ENCODE data around the gene KLHL29. TPM values are rescaled to one million over a fixed set of nuclear protein-coding genes. Genes with fewer than 3 reads are reported as not detected.

Gene KLHL29
- total RNA-seq, 1 experiment from 2014 or later = 43.1 TPM

DNA sequence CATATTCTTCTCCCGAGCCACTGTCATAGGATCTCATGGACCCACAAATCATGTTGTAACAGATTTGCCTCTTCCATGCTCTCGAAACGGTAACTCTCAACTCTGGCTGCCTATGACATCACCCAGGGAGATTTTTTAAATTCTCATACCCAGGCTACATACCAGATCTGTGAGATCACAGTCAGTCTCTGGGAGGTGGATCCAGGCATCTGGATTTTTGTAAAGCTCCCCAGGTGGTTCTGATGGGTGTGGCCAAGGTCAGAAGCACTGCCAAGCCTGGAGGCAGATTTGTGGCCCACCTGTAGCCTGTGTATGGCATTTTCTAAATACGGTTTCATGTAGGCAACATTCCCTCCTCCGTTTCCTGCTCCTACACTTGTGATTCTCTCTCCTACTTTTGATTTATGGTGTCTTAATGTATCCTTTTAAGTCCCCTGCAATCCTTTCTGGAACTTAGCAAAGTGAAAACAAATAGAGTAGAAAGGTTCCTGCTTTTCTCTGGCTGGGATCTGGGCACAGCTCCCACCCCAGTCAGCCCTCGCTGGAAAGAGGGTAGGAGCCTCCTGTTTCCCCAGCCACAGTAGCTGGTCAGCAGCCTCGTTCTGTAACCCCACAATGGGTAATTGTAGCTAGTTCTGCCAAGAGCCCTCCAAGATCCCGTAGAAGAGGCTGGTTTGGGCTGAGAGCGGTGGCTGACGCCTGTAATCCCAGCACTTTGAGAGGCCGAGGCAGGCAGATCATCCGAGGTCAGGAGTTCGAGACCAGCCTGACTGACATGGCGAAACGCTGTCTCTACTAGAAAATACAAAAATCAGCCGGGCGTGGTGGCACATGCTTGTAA is 96.2 kb downstream of the KLHL29 start:
- CTCF ChIA-PET = no interaction called here

DNA sequence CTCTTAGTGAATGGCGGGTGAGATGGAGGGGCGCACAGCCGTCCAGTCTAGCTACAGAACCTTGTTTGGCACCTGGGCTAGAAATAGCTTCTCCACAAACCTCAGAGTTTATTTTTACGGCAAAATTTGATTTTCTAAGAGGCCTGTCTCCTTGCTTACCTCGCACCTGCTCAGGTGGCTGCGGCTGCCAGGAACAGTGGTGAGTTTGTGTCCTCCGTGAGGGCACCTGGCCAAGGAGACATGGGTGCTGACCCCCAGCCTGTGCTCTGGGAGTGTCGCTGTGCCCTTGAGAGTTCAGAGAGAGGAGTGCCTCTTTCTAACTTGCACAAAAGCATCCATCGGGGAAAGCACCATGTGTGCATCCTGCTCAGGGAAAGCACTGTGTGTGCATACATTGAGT is 97.2 kb downstream of the KLHL29 start:
- no peak overlapping the region for H3K4me3 Mint-ChIP-seq (ENCODE audit: unreplicated experiment)
- no peak overlapping the region for H3K27ac Mint-ChIP-seq (ENCODE audit: low read depth, unreplicated experiment)
- intact Hi-C loops (cut with micrococcal nuclease) = loop anchor here (10.0 kb wide), 1 partner anchor 97 kb away; the partner anchor contains the start of gene KLHL29
- POLR2A ChIA-PET = interaction anchor here (1.3 kb wide), 1 partner anchor 16 kb away, joined by 3 read pairs; no protein-coding TSS in a partner anchor
- no peaks in the 10 kb centered on the region for H3K9me3 Mint-ChIP-seq (ENCODE audit: unreplicated experiment)
- TF ChIP-seq, protein P1, sequence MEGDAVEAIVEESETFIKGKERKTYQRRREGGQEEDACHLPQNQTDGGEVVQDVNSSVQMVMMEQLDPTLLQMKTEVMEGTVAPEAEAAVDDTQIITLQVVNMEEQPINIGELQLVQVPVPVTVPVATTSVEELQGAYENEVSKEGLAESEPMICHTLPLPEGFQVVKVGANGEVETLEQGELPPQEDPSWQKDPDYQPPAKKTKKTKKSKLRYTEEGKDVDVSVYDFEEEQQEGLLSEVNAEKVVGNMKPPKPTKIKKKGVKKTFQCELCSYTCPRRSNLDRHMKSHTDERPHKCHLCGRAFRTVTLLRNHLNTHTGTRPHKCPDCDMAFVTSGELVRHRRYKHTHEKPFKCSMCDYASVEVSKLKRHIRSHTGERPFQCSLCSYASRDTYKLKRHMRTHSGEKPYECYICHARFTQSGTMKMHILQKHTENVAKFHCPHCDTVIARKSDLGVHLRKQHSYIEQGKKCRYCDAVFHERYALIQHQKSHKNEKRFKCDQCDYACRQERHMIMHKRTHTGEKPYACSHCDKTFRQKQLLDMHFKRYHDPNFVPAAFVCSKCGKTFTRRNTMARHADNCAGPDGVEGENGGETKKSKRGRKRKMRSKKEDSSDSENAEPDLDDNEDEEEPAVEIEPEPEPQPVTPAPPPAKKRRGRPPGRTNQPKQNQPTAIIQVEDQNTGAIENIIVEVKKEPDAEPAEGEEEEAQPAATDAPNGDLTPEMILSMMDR (IDR thresholded peaks at IDR 0.05; ENCODE audit: unreplicated experiment) = no peak
- no peak for DNase-seq (ENCODE audit: unreplicated experiment)
- peaks cover 19% of the 10 kb centered on the region for H3K4me1 Mint-ChIP-seq (ENCODE audit: insufficient read depth, unreplicated experiment)
- no peaks in the 10 kb centered on the region for H3K27me3 Mint-ChIP-seq (ENCODE audit: insufficient read depth, unreplicated experiment)
- BruUV-seq (replicated peaks) = no TSS peak
- H3K36me3 Mint-ChIP-seq (ENCODE audit: insufficient read depth, unreplicated experiment) = peaks cover 14% of the 10 kb centered on the region
- CTCF ChIA-PET = interaction anchor here (0.5 kb wide), 1 partner anchor 22 kb away, joined by 3 read pairs; no protein-coding TSS in a partner anchor

More for the DNA sequence above, 96.2 kb downstream of the KLHL29 start:
- peak; percentile 73 for DNase-seq (ENCODE audit: unreplicated experiment)
- Mint-ChIP-seq H3K4me3 (ENCODE audit: unreplicated experiment) (peak overlapping the region; percentile 8), H3K27me3 (ENCODE audit: insufficient read depth, unreplicated experiment) (no peaks in the 10 kb centered on the region), H3K9me3 (ENCODE audit: unreplicated experiment) (no peaks in the 10 kb centered on the region), H3K36me3 (ENCODE audit: insufficient read depth, unreplicated experiment) (peaks cover 19% of the 10 kb centered on the region), H3K4me1 (ENCODE audit: insufficient read depth, unreplicated experiment) (peaks cover 19% of the 10 kb centered on the region), H3K27ac (ENCODE audit: low read depth, unreplicated experiment) (peak overlapping the region; percentile 11)
- no TSS peak for BruUV-seq (replicated peaks)
- intact Hi-C loops (cut with micrococcal nuclease) = loop anchor here (10.0 kb wide), 1 partner anchor 96 kb away; the partner anchor contains the start of gene KLHL29
- TF ChIP-seq, protein P1 (IDR thresholded peaks at IDR 0.05; ENCODE audit: unreplicated experiment) = no peak
- POLR2A ChIA-PET = interaction anchor here (0.6 to 1.3 kb wide), 2 partner anchors 17 to 87 kb away, joined by 3 read pairs; no protein-coding TSS in a partner anchor

DNA sequence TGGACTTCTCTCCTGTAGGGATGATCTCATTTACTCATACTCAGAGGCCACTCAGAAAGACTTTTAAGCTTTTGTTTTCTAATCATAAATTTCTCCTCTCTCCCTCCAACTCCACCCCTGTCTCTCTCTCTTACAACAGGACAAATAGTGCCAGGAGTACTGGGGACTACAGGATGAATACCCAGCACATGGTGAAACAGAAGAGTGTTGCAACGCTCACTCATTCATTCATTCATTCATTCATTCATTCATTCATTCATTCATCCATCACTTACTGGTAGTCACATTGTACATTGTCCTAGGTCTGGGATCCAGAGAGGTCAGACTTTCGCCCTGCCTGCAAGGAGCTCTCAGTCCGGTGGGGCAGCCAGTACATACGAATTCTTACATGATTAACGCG is 97.6 kb downstream of the KLHL29 start:
- peaks cover 14% of the 10 kb centered on the region for H3K36me3 Mint-ChIP-seq (ENCODE audit: insufficient read depth, unreplicated experiment)
- H3K4me1 Mint-ChIP-seq (ENCODE audit: insufficient read depth, unreplicated experiment) = peaks cover 19% of the 10 kb centered on the region
- ChIA-PET CTCF (interaction anchor here (0.5 to 1.1 kb wide), 3 partner anchors 22 to 55 kb away, joined by 3 to 4 read pairs (median 3); no protein-coding TSS in a partner anchor), POLR2A (interaction anchor here (1.3 kb wide), 1 partner anchor 15 kb away, joined by 3 read pairs; no protein-coding TSS in a partner anchor)
- H3K27ac Mint-ChIP-seq (ENCODE audit: low read depth, unreplicated experiment) = no peak overlapping the region
- no peaks in the 10 kb centered on the region for H3K27me3 Mint-ChIP-seq (ENCODE audit: insufficient read depth, unreplicated experiment)
- TF ChIP-seq, protein P1 (IDR thresholded peaks at IDR 0.05; ENCODE audit: unreplicated experiment) = no peak
- intact Hi-C loops (cut with micrococcal nuclease) = loop anchor here (10.0 kb wide), 1 partner anchor 98 kb away; the partner anchor contains the start of gene KLHL29
- BruUV-seq (replicated peaks) = no TSS peak
- H3K4me3 Mint-ChIP-seq (ENCODE audit: unreplicated experiment) = no peak overlapping the region
- H3K9me3 Mint-ChIP-seq (ENCODE audit: unreplicated experiment) = no peaks in the 10 kb centered on the region
- DNase-seq (ENCODE audit: unreplicated experiment) = no peak

DNA sequence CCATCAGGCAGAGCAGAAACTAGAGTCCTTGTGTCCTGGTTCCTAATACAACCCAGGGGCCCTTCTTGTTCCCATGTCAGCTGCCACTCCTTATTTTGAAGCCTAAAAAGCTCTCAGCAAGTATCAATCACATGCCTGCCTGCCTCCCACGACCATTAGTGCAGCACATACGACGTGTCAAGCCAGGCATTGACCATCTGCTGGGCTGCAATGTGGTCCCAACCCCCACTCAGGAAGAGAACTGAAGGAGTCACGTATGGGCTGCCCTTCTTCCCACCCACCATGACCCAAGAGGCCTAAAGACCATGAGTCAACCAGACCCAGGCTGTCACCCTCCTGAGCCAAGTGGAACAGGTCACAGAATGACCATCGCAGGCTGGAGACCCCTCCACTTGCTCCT is 98.8 kb downstream of the KLHL29 start:
- no TSS peak for BruUV-seq (replicated peaks)
- Mint-ChIP-seq H3K27me3 (ENCODE audit: insufficient read depth, unreplicated experiment) (no peaks in the 10 kb centered on the region), H3K4me1 (ENCODE audit: insufficient read depth, unreplicated experiment) (peaks cover 19% of the 10 kb centered on the region), H3K4me3 (ENCODE audit: unreplicated experiment) (no peak overlapping the region), H3K9me3 (ENCODE audit: unreplicated experiment) (no peaks in the 10 kb centered on the region), H3K36me3 (ENCODE audit: insufficient read depth, unreplicated experiment) (peaks cover 11% of the 10 kb centered on the region), H3K27ac (ENCODE audit: low read depth, unreplicated experiment) (no peak overlapping the region)
- no peak for DNase-seq (ENCODE audit: unreplicated experiment)
- ChIA-PET POLR2A (no interaction called here), CTCF (interaction anchor here (1.0 to 1.1 kb wide), 2 partner anchors 48 to 54 kb away, joined by 3 to 4 read pairs; no protein-coding TSS in a partner anchor)
- TF ChIP-seq, protein P1 (IDR thresholded peaks at IDR 0.05; ENCODE audit: unreplicated experiment) = no peak
- intact Hi-C loops (cut with micrococcal nuclease) = loop anchor here (10.0 kb wide), 1 partner anchor 99 kb away; the partner anchor contains the start of gene KLHL29
